Measurements from ENCODE around the gene PIGBOS1. TPM values are rescaled to one million over a fixed set of nuclear protein-coding genes. Genes with fewer than 3 reads are reported as not detected.
"Not testable (repeated sequence)": the region's sequence is repeated elsewhere in the genome, so short reads cannot be mapped to it uniquely, and the experiment has no call there.

The PIGBOS1 gene
- total and polyA plus RNA-seq, 2 experiments from 2014 or later = 13.7 to 30.4 TPM

GRCh38 chr15:55288006-55288717 lies 30.8 kb downstream of the PIGBOS1 start:
- no peak for TF ChIP-seq CTCF (IDR thresholded peaks at IDR 0.05; ENCODE audit: low read depth, low read length)
- H3K27me3 ChIP-seq = no peaks in the 10 kb centered on the region
- H3K4me3 ChIP-seq = peak overlapping the region; percentile 70
- DNase-seq (ENCODE audit: low read depth in 1 of 2, low spot score in 1 of 2) = no peak
- no peaks in the 10 kb centered on the region for H3K36me3 ChIP-seq
- no peaks in the 10 kb centered on the region for H3K9me3 ChIP-seq (ENCODE audit: low read depth)
- H3K4me1 ChIP-seq (ENCODE audit: low read depth) = peaks cover 19% of the 10 kb centered on the region
- no peak overlapping the region for H3K27ac ChIP-seq

- not testable (repeated sequence) for H3K9me3 ChIP-seq (ENCODE audit: low read depth); H3K27me3 ChIP-seq; H3K36me3 ChIP-seq; H3K27ac ChIP-seq; H3K4me3 ChIP-seq
- H3K4me1 ChIP-seq (ENCODE audit: low read depth) = peaks cover 19% of the 10 kb centered on the region
- DNase-seq (ENCODE audit: low read depth in 1 of 2, low spot score in 1 of 2) = peak in 1 of 2 donors; percentile 11
These were observed 32.3 kb downstream of the PIGBOS1 start for GRCh38 chr15:55286442-55287189.

- Histone ChIP-seq H3K27me3 (no peaks in the 10 kb centered on the region), H3K27ac (no peak overlapping the region), H3K4me1 (ENCODE audit: low read depth) (peaks cover 16% of the 10 kb centered on the region), H3K4me3 (no peak overlapping the region), H3K9me3 (ENCODE audit: low read depth) (no peaks in the 10 kb centered on the region), H3K36me3 (no peaks in the 10 kb centered on the region)
- no peak for TF ChIP-seq CTCF (IDR thresholded peaks at IDR 0.05; ENCODE audit: low read depth, low read length)
- peak in 1 of 2 donors; percentile 10 for DNase-seq (ENCODE audit: low read depth in 1 of 2, low spot score in 1 of 2)
These were observed 34.5 kb downstream of the PIGBOS1 start for GRCh38 chr15:55284426-55284825.

GRCh38 chr15:55283379-55284147 lies 35.4 kb downstream of the PIGBOS1 start:
- H3K36me3 ChIP-seq = no peaks in the 10 kb centered on the region
- no peak overlapping the region for H3K27ac ChIP-seq
- peaks cover 16% of the 10 kb centered on the region for H3K4me1 ChIP-seq (ENCODE audit: low read depth)
- no peaks in the 10 kb centered on the region for H3K27me3 ChIP-seq
- H3K9me3 ChIP-seq (ENCODE audit: low read depth) = no peaks in the 10 kb centered on the region
- TF ChIP-seq CTCF (IDR thresholded peaks at IDR 0.05; ENCODE audit: low read depth, low read length) = no peak
- no peak for DNase-seq (ENCODE audit: low read depth in 1 of 2, low spot score in 1 of 2)
- H3K4me3 ChIP-seq = no peak overlapping the region

GRCh38 chr15:55282284-55282833 lies 36.6 kb downstream of the PIGBOS1 start:
- no peaks in the 10 kb centered on the region for H3K27me3 ChIP-seq
- no peak overlapping the region for H3K27ac ChIP-seq
- no peaks in the 10 kb centered on the region for H3K9me3 ChIP-seq (ENCODE audit: low read depth)
- DNase-seq (ENCODE audit: low read depth in 1 of 2, low spot score in 1 of 2) = peak in 1 of 2 donors; percentile 89
- peaks cover 16% of the 10 kb centered on the region for H3K4me1 ChIP-seq (ENCODE audit: low read depth)
- no peak overlapping the region for H3K4me3 ChIP-seq
- H3K36me3 ChIP-seq = no peaks in the 10 kb centered on the region
- TF ChIP-seq CTCF (IDR thresholded peaks at IDR 0.05; ENCODE audit: low read depth, low read length) = no peak
